Measurements from ENCODE around the gene HOXA3. TPM values are rescaled to one million over a fixed set of nuclear protein-coding genes. Genes with fewer than 3 reads are reported as not detected.

The HOXA3 gene
- total and polyA plus RNA-seq, 2 experiments from 2014 or later: 0.83 to 4.1 TPM

GRCh38 chr7:27182285-27182841, 30.0 kb upstream of the HOXA3 start:
- TF ChIP-seq EZH2phosphoT487 (IDR thresholded peaks at IDR 0.05; ENCODE audit: low read depth, severe bottlenecking, unreplicated experiment): peak; percentile 22
- TF ChIP-seq EZH2 (IDR thresholded peaks at IDR 0.05; ENCODE audit: borderline replicate concordance): no peak
- H4K20me1 ChIP-seq (ENCODE audit: insufficient read depth, poor library complexity, severe bottlenecking): no peaks in the 10 kb centered on the region
- H3K79me2 ChIP-seq: peaks cover 84% of the 10 kb centered on the region
- WGBS (ENCODE audit: low lambda C conversion rate, missing lambda C conversion rate): 41% methylated on average over 3 of the region's 4 CpGs
- H3K4me1 ChIP-seq (ENCODE audit: insufficient read depth): peaks cover 25% of the 10 kb centered on the region
- H2AFZ ChIP-seq: no peak overlapping the region
- H3K27ac ChIP-seq: no peak overlapping the region
- no peaks in the 10 kb centered on the region for H3K9me3 ChIP-seq (ENCODE audit: low read depth)
- no peaks in the 10 kb centered on the region for H3K36me3 ChIP-seq (replicated peaks; ENCODE audit: insufficient read depth, low read depth)
- peak overlapping the region; percentile 96 for H3K4me2 ChIP-seq
- no peaks in the 10 kb centered on the region for H3K9me2 ChIP-seq (replicated peaks; ENCODE audit: insufficient read depth)
- DNase-seq (ENCODE audit: low spot score): no peak
- H3K27me3 ChIP-seq: peaks cover 89% of the 10 kb centered on the region
- H3K4me3 ChIP-seq: no peak overlapping the region

GRCh38 chr7:27181795-27182275, 29.5 kb upstream of the HOXA3 start:
- no peaks in the 10 kb centered on the region for H4K20me1 ChIP-seq (ENCODE audit: insufficient read depth, poor library complexity, severe bottlenecking)
- no peaks in the 10 kb centered on the region for H3K36me3 ChIP-seq (replicated peaks; ENCODE audit: insufficient read depth, low read depth)
- no peak overlapping the region for H2AFZ ChIP-seq
- WGBS (ENCODE audit: low lambda C conversion rate, missing lambda C conversion rate): 56% methylated on average over 4 of the region's 4 CpGs
- no peak overlapping the region for H3K27ac ChIP-seq
- DNase-seq (ENCODE audit: low spot score): no peak
- H3K4me1 ChIP-seq (ENCODE audit: insufficient read depth): peaks cover 28% of the 10 kb centered on the region
- H3K27me3 ChIP-seq: peaks cover 89% of the 10 kb centered on the region
- no peaks in the 10 kb centered on the region for H3K9me3 ChIP-seq (ENCODE audit: low read depth)
- H3K9me2 ChIP-seq (replicated peaks; ENCODE audit: insufficient read depth): no peaks in the 10 kb centered on the region
- no peak overlapping the region for H3K4me3 ChIP-seq
- H3K4me2 ChIP-seq: peak overlapping the region; percentile 96
- peaks cover 84% of the 10 kb centered on the region for H3K79me2 ChIP-seq
- TF ChIP-seq CTCF (IDR thresholded peaks at IDR 0.05; ENCODE audit: poor library complexity): no peak
- TF ChIP-seq EZH2 (IDR thresholded peaks at IDR 0.05; ENCODE audit: borderline replicate concordance): no peak
- no peak for TF ChIP-seq EZH2phosphoT487 (IDR thresholded peaks at IDR 0.05; ENCODE audit: low read depth, severe bottlenecking, unreplicated experiment)

- H3K27me3 ChIP-seq: peaks cover 89% of the 10 kb centered on the region
- peaks cover 31% of the 10 kb centered on the region for H3K4me1 ChIP-seq (ENCODE audit: insufficient read depth)
- WGBS (ENCODE audit: low lambda C conversion rate, missing lambda C conversion rate): 44% methylated on average over 12 of the region's 12 CpGs
- H3K4me3 ChIP-seq: no peak overlapping the region
- H2AFZ ChIP-seq: no peak overlapping the region
- H3K9me2 ChIP-seq (replicated peaks; ENCODE audit: insufficient read depth): no peaks in the 10 kb centered on the region
- peak overlapping the region; percentile 96 for H3K27ac ChIP-seq
- H3K36me3 ChIP-seq (replicated peaks; ENCODE audit: insufficient read depth, low read depth): no peaks in the 10 kb centered on the region
- peak overlapping the region; percentile 96 for H3K4me2 ChIP-seq
- TF ChIP-seq CTCF (IDR thresholded peaks at IDR 0.05; ENCODE audit: poor library complexity) (no peak), EZH2 (IDR thresholded peaks at IDR 0.05; ENCODE audit: borderline replicate concordance) (no peak), EZH2phosphoT487 (IDR thresholded peaks at IDR 0.05; ENCODE audit: low read depth, severe bottlenecking, unreplicated experiment) (no peak)
- no peaks in the 10 kb centered on the region for H3K9me3 ChIP-seq (ENCODE audit: low read depth)
- no peaks in the 10 kb centered on the region for H4K20me1 ChIP-seq (ENCODE audit: insufficient read depth, poor library complexity, severe bottlenecking)
- peaks cover 86% of the 10 kb centered on the region for H3K79me2 ChIP-seq
- no peak for DNase-seq (ENCODE audit: low spot score)
Measured at GRCh38 chr7:27180431-27181420, 28.3 kb upstream of the HOXA3 start.

Data from hepatocyte (in vitro differentiated cells).